DND-41 (cell line): ENCODE measurements around the gene VWC2.

Source experiments
- ATAC-seq: fragments of 200-7000 bp; cut with Tn5 transposase; 3 replicates; pipeline ENCODE4 v1.9.1; 2021; ENCODE audit warnings: low read depth; ENCODE audit not compliant: insufficient read depth
- DNase-seq: peaks from one replicate; pipeline ENCODE4 v3.0.0-alpha.2; 2020
- H2AFZ ChIP-seq: 2 replicates; pipeline ENCODE4 v1.6.0; 2012; ENCODE audit warnings: low read depth, low read length
- H3K27ac ChIP-seq: 2 replicates; pipeline ENCODE4 v1.5.1; 2012; ENCODE audit warnings: low read length, inconsistent platforms
- H3K27me3 ChIP-seq: fragments of 200-600 bp; sonication (generic); 2 replicates; pipeline ENCODE4 v1.6.0; 2012; ENCODE audit warnings: low read length, mild to moderate bottlenecking, inconsistent platforms; ENCODE audit not compliant: insufficient read depth, poor library complexity
- H3K36me3 ChIP-seq: 2 replicates; pipeline ENCODE4 v1.5.1; 2012; ENCODE audit warnings: low read length, inconsistent platforms; ENCODE audit not compliant: insufficient read depth
- H3K4me1 ChIP-seq: 2 replicates; pipeline ENCODE4 v1.5.1; 2012; ENCODE audit warnings: mild to moderate bottlenecking, low read length; ENCODE audit not compliant: insufficient read depth
- H3K4me2 ChIP-seq: 2 replicates; pipeline ENCODE4 v1.6.0; 2012; ENCODE audit warnings: mild to moderate bottlenecking, moderate library complexity, low read length, inconsistent platforms; ENCODE audit not compliant: insufficient read depth
- H3K4me3 ChIP-seq, 2 experiments: fragments of 200-600 bp in 1 of 2; shearing (Covaris generic) in 1 of 2; 2 replicates each; pipeline ENCODE4 v1.5.1; 2012 to 2016; ENCODE audit warnings: inconsistent platforms in 2 of 2, low read length in 2 of 2, mild to moderate bottlenecking in 2 of 2, low read depth in 1 of 2, moderate library complexity in 1 of 2
- H3K79me2 ChIP-seq: 2 replicates; pipeline ENCODE4 v1.6.0; 2012; ENCODE audit warnings: low read length, inconsistent platforms; ENCODE audit not compliant: insufficient read depth
- H3K9ac ChIP-seq: 2 replicates; pipeline ENCODE4 v1.6.0; 2012; ENCODE audit warnings: low read depth, mild to moderate bottlenecking, inconsistent platforms, low read length, moderate library complexity
- H3K9me3 ChIP-seq: 2 replicates; pipeline ENCODE4 v1.5.1; 2012; ENCODE audit warnings: low read length, moderate library complexity, mild to moderate bottlenecking, inconsistent platforms; ENCODE audit not compliant: insufficient read depth, severe bottlenecking
- H4K20me1 ChIP-seq: 2 replicates; pipeline ENCODE4 v1.6.0; 2012; ENCODE audit warnings: low read length; ENCODE audit not compliant: insufficient read depth
- CTCF ChIP-seq: IDR thresholded peaks from 2 replicates; pipeline ENCODE4 v1.5.1; 2012; ENCODE audit warnings: borderline replicate concordance, low read length, moderate library complexity, mild to moderate bottlenecking; ENCODE audit not compliant: poor library complexity, severe bottlenecking; ENCODE audit errors: extremely low read depth
- EZH2 ChIP-seq: IDR thresholded peaks from 3 replicates; pipeline ENCODE4 v1.6.1; 2012; ENCODE audit warnings: borderline replicate concordance, low read depth, mild to moderate bottlenecking, moderate library complexity, low read length, inconsistent platforms; ENCODE audit not compliant: severe bottlenecking

The VWC2 gene

DNA sequence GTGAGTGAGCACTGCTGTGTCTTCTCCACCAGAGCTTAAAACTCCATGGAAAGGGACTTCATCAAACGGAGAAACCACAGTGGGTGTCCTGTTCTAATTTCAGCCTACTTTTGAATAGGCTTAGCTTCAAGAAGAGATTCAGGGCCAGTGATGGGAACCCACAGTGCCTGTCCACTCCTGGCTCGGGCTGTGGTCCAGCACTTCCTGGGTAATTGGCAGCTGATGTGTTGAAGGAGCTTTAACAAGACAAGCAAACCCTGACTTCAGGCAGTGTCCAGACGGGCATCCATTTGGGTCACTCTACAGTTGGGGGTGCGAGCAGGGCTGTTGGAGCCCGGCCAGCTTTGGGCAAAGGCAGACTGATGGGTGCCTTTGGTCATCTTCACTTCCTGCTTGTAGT is 14.5 kb downstream of the VWC2 start:
- Histone ChIP-seq H3K27me3 (peaks cover 3% of the 10 kb centered on the region), H4K20me1 (no peaks in the 10 kb centered on the region; the same call in 1 of the 2 replicates), H3K4me2 (no peak overlapping the region), H3K4me1 (no peaks in the 10 kb centered on the region), H3K27ac (no peak overlapping the region), H3K9ac (no peak overlapping the region), H3K9me3 (no peaks in the 10 kb centered on the region), H2AFZ (no peak overlapping the region), H3K36me3 (no peaks in the 10 kb centered on the region), H3K79me2 (no peaks in the 10 kb centered on the region), H3K4me3 (no peak overlapping the region)
- ATAC-seq (no peak), DNase-seq (no peak)
- TF ChIP-seq EZH2 = no peak
- TF ChIP-seq CTCF = no peak

DNA sequence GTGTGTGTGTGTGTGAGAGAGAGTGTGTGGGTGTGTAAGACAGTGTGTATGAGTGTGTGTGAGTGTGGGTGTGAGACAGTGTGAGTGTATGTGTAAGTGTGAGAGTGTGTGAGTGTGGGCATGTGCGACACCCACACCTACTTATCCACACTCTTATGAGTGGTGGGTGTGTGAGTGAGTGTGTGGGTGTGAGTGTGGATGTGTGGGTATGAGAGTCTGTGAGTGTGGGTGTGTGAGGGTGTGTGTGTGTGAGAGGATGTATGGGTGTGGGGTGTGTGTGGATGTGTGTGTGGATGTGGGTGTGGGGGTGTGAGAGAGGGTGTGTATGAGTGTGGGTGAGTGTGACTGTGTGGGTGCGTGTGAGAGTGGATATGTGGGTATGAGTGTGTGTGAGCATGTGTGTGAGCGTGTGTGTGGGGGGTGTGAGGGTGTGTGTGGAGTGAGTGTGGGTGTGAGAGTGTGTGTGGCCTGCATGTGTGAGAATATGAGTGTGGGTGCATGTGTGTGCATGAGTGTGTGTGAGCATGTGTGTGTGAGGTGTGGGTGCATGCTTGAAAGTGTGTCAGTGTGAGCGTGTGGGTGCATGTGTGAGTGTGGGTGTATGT is 15.1 kb downstream of the VWC2 start:
- Histone ChIP-seq H3K36me3 (no peaks in the 10 kb centered on the region), H3K4me3 (no peak overlapping the region), H3K4me1 (no peaks in the 10 kb centered on the region), H3K4me2 (no peak overlapping the region), H3K9me3 (no peaks in the 10 kb centered on the region), H3K79me2 (no peaks in the 10 kb centered on the region), H3K27me3 (peaks cover 3% of the 10 kb centered on the region), H3K27ac (no peak overlapping the region), H2AFZ (no peak overlapping the region), H4K20me1 (no peaks in the 10 kb centered on the region; the same call in 1 of the 2 replicates), H3K9ac (no peak overlapping the region)
- no peak for DNase-seq
- no peak for ATAC-seq
- no peak for TF ChIP-seq CTCF
- TF ChIP-seq EZH2 = no peak

- Histone ChIP-seq H3K9ac (no peak overlapping the region), H2AFZ (no peak overlapping the region), H4K20me1 (no peaks in the 10 kb centered on the region; the same call in 1 of the 2 replicates), H3K4me2 (no peak overlapping the region), H3K79me2 (no peaks in the 10 kb centered on the region), H3K4me3 (no peak overlapping the region), H3K9me3 (no peaks in the 10 kb centered on the region), H3K4me1 (no peaks in the 10 kb centered on the region), H3K36me3 (no peaks in the 10 kb centered on the region), H3K27me3 (no peaks in the 10 kb centered on the region), H3K27ac (no peak overlapping the region)
- ATAC-seq = no peak
- TF ChIP-seq EZH2 (no peak), CTCF (no peak)
- no peak for DNase-seq
Measured at GRCh38 chr7:49789736-49790135, 16.3 kb downstream of the VWC2 start.
